ENCODE data around the gene SLC4A4.
"Not testable (repeated sequence)": the region's sequence is repeated elsewhere in the genome, so short reads cannot be mapped to it uniquely, and the experiment has no call there.

The SLC4A4 gene

GRCh38 chr4:71377561-71377960, 38.7 kb downstream of the SLC4A4 start:
- TF ChIP-seq ZNF274 (IDR thresholded peaks at IDR 0.05; ENCODE audit: low read depth, low read length) = no peak
- no peak overlapping the region for H3K4me3 ChIP-seq (ENCODE audit: low read length)

- no peak for TF ChIP-seq ZNF274 (IDR thresholded peaks at IDR 0.05; ENCODE audit: low read depth, low read length)
- no peak overlapping the region for H3K4me3 ChIP-seq (ENCODE audit: low read length)
These were observed 40.3 kb downstream of the SLC4A4 start for GRCh38 chr4:71379126-71379525.

GRCh38 chr4:71380788-71381187, 42.0 kb downstream of the SLC4A4 start:
- TF ChIP-seq ZNF274 (IDR thresholded peaks at IDR 0.05; ENCODE audit: low read depth, low read length) = no peak
- H3K4me3 ChIP-seq (ENCODE audit: low read length) = no peak overlapping the region

- no peak for TF ChIP-seq ZNF274 (IDR thresholded peaks at IDR 0.05; ENCODE audit: low read depth, low read length)
- H3K4me3 ChIP-seq (ENCODE audit: low read length) = no peak overlapping the region
These were observed 43.5 kb downstream of the SLC4A4 start for GRCh38 chr4:71382125-71382899.

GRCh38 chr4:71382900-71383560, 44.2 kb downstream of the SLC4A4 start:
- TF ChIP-seq ZNF274 (IDR thresholded peaks at IDR 0.05; ENCODE audit: low read depth, low read length) = no peak

GRCh38 chr4:71383984-71384383, 45.2 kb downstream of the SLC4A4 start:
- H3K4me3 ChIP-seq (ENCODE audit: low read length) = no peak overlapping the region
- TF ChIP-seq ZNF274 (IDR thresholded peaks at IDR 0.05; ENCODE audit: low read depth, low read length) = no peak

More at GRCh38 chr4:71382900-71383560, 44.2 kb downstream of the SLC4A4 start:
- no peak overlapping the region for H3K4me3 ChIP-seq (ENCODE audit: low read length)

GRCh38 chr4:71389149-71389827, 50.5 kb downstream of the SLC4A4 start:
- no peak for TF ChIP-seq ZNF274 (IDR thresholded peaks at IDR 0.05; ENCODE audit: low read depth, low read length)
- no peak overlapping the region for H3K4me3 ChIP-seq (ENCODE audit: low read length)

GRCh38 chr4:71392109-71392508, 53.3 kb downstream of the SLC4A4 start:
- TF ChIP-seq ZNF274 (IDR thresholded peaks at IDR 0.05; ENCODE audit: low read depth, low read length) = no peak
- no peak overlapping the region for H3K4me3 ChIP-seq (ENCODE audit: low read length)

- no peak overlapping the region for H3K4me3 ChIP-seq (ENCODE audit: low read length)
- TF ChIP-seq ZNF274 (IDR thresholded peaks at IDR 0.05; ENCODE audit: low read depth, low read length) = no peak
These were observed 57.6 kb downstream of the SLC4A4 start for GRCh38 chr4:71396382-71396781.

- no peak overlapping the region for H3K4me3 ChIP-seq (ENCODE audit: low read length)
- TF ChIP-seq ZNF274 (IDR thresholded peaks at IDR 0.05; ENCODE audit: low read depth, low read length) = no peak
These were observed 62.0 kb downstream of the SLC4A4 start for GRCh38 chr4:71400810-71401209.

GRCh38 chr4:71402616-71403015, 63.8 kb downstream of the SLC4A4 start:
- H3K4me3 ChIP-seq (ENCODE audit: low read length) = no peak overlapping the region
- no peak for TF ChIP-seq ZNF274 (IDR thresholded peaks at IDR 0.05; ENCODE audit: low read depth, low read length)

- no peak overlapping the region for H3K4me3 ChIP-seq (ENCODE audit: low read length)
- TF ChIP-seq ZNF274 (IDR thresholded peaks at IDR 0.05; ENCODE audit: low read depth, low read length) = no peak
These were observed 65.2 kb downstream of the SLC4A4 start for GRCh38 chr4:71404049-71404448.

- TF ChIP-seq ZNF274 (IDR thresholded peaks at IDR 0.05; ENCODE audit: low read depth, low read length) = no peak
- H3K4me3 ChIP-seq (ENCODE audit: low read length) = no peak overlapping the region
These were observed 67.0 kb downstream of the SLC4A4 start for GRCh38 chr4:71405791-71406190.

GRCh38 chr4:71406459-71406963, 67.7 kb downstream of the SLC4A4 start:
- H3K4me3 ChIP-seq (ENCODE audit: low read length) = no peak overlapping the region
- TF ChIP-seq ZNF274 (IDR thresholded peaks at IDR 0.05; ENCODE audit: low read depth, low read length) = no peak

- not testable (repeated sequence) for H3K4me3 ChIP-seq (ENCODE audit: low read length)
These were observed 70.1 kb downstream of the SLC4A4 start for GRCh38 chr4:71408961-71409360.

All from GM08714 (cell line).